Gastroesophageal sphincter (tissue), 4 donors: ENCODE data around the gene TRPC4AP. TPM values are rescaled to one million over a fixed set of nuclear protein-coding genes. Genes with fewer than 3 reads are reported as not detected.
"Not testable (repeated sequence)": the region's sequence is repeated elsewhere in the genome, so short reads cannot be mapped to it uniquely, and the experiment has no call there.

Experiments
- ATAC-seq: fragments of 150-250 bp; one replicate; pipeline ENCODE4 v1.9.1; 2016; ENCODE audit warnings: mild to moderate bottlenecking, moderate library complexity
- H3K27ac ChIP-seq, 4 donors: fragments of 200-600 bp; sonication (generic) in 3 of 4; 1 replicate in 3 of 4; 2 replicates in 1 of 4; pipeline ENCODE4 v1.5.1; 2016 to 2019
- H3K27me3 ChIP-seq: fragments of 200-600 bp; sonication (generic); one replicate; pipeline ENCODE4 v1.5.1; 2019
- H3K36me3 ChIP-seq, 2 donors: fragments of 200-600 bp; sonication (generic); one replicate each; pipeline ENCODE4 v1.5.1; 2019; ENCODE audit warnings: control low read depth in 1 of 2
- H3K4me1 ChIP-seq, 3 donors: fragments of 200-600 bp; sonication (generic); 1 replicate in 2 of 3; 2 replicates in 1 of 3; pipeline ENCODE4 v1.5.1; 2016 to 2019; ENCODE audit warnings: control low read depth in 2 of 3
- H3K4me3 ChIP-seq, 2 donors: fragments of 200-600 bp; sonication (generic); one replicate each; pipeline ENCODE4 v1.5.1; 2019; ENCODE audit warnings: mild to moderate bottlenecking in 1 of 2, moderate library complexity in 1 of 2
- H3K9me3 ChIP-seq, 3 donors: fragments of 200-600 bp; sonication (generic); one replicate each; pipeline ENCODE4 v1.5.1; 2017 to 2019; ENCODE audit warnings: control low read depth in 2 of 3
- EP300 ChIP-seq: sonication (generic); formaldehyde crosslinking; IDR thresholded peaks from one replicate; pipeline ENCODE4 v1.6.1; 2017; ENCODE audit warnings: antibody characterized with exemption, mild to moderate bottlenecking
- POLR2A ChIP-seq, 2 donors: fragments of 450-650 bp; IDR thresholded peaks; one replicate each; pipeline ENCODE4 v1.6.1; 2017; ENCODE audit warnings: antibody characterized with exemption in 2 of 2, mild to moderate bottlenecking in 2 of 2, moderate library complexity in 1 of 2
- POLR2AphosphoS5 ChIP-seq: sonication (generic); formaldehyde crosslinking; IDR thresholded peaks from one replicate; pipeline ENCODE4 v1.6.1; 2017; ENCODE audit warnings: antibody characterized with exemption
- WGBS, 2 donors: methylation state at CpG; one replicate each; pipeline ENCODE4 v1.1.5; 2018; ENCODE audit warnings: low coverage in 1 of 2; 5-methylcytosine and 5-hydroxymethylcytosine counted together
- total RNA-seq, 4 donors: library from RNA; depleted of rRNA; stranded (reverse); fragments of >200 nt; gene quantifications; one replicate each; pipeline ENCODE4 v1.1.0, GENCODE V29; 2016
- TF ChIP-seq, protein P1 (sequence below), 4 experiments: fragments of 200-600 bp in 2 of 4; fragments of 450-650 bp in 2 of 4; sonication (generic) in 1 of 4; IDR thresholded peaks; one replicate each; pipeline ENCODE4 v1.5.1; 2017 to 2019; ENCODE audit warnings: antibody characterized with exemption in 4 of 4, mild to moderate bottlenecking in 2 of 4, moderate library complexity in 2 of 4

The TRPC4AP gene
- total RNA-seq, 4 donors from 2014 or later = 47.5 to 57.1 (median 52.4) TPM

DNA sequence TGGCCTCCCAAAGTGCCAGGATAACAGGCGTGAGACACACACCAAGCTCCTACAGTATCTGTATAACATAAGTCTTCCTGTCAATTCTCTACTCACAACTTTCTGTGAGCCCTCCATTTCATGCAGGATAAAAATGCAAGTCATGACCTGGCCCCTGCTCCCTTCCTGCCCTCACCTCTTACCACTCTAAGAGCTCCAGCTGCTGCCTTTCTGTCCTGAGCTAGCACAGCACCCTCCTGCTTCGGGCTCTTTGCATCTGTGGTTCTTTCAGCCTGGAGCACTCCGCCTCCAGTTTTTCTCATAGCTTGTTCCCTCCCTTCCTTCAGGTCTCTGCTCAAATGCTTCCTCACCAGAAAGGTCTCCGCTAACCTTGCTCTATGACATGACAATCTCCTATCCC is 23.7 kb upstream of the TRPC4AP start:
- H3K36me3 ChIP-seq = peaks cover 0 to 82% of the 10 kb centered on the region in 2 donors
- no peaks in the 10 kb centered on the region for H3K27me3 ChIP-seq
- 73 to 83% methylated on average over 4 of the region's 4 CpGs for WGBS, 2 donors
- ATAC-seq = no peak
- H3K9me3 ChIP-seq = no peaks in the 10 kb centered on the region
- H3K4me3 ChIP-seq = no peak overlapping the region
- TF ChIP-seq, protein P1, sequence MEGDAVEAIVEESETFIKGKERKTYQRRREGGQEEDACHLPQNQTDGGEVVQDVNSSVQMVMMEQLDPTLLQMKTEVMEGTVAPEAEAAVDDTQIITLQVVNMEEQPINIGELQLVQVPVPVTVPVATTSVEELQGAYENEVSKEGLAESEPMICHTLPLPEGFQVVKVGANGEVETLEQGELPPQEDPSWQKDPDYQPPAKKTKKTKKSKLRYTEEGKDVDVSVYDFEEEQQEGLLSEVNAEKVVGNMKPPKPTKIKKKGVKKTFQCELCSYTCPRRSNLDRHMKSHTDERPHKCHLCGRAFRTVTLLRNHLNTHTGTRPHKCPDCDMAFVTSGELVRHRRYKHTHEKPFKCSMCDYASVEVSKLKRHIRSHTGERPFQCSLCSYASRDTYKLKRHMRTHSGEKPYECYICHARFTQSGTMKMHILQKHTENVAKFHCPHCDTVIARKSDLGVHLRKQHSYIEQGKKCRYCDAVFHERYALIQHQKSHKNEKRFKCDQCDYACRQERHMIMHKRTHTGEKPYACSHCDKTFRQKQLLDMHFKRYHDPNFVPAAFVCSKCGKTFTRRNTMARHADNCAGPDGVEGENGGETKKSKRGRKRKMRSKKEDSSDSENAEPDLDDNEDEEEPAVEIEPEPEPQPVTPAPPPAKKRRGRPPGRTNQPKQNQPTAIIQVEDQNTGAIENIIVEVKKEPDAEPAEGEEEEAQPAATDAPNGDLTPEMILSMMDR (IDR thresholded peaks at IDR 0.05) = no peak
- no peak for TF ChIP-seq EP300
- no peak for TF ChIP-seq POLR2A (IDR thresholded peaks at IDR 0.05)
- no peak for TF ChIP-seq POLR2AphosphoS5
- peak overlapping the region in 2 of 4 donors; percentile 16 to 19 for H3K27ac ChIP-seq
- H3K4me1 ChIP-seq = no peaks in the 10 kb centered on the region

DNA sequence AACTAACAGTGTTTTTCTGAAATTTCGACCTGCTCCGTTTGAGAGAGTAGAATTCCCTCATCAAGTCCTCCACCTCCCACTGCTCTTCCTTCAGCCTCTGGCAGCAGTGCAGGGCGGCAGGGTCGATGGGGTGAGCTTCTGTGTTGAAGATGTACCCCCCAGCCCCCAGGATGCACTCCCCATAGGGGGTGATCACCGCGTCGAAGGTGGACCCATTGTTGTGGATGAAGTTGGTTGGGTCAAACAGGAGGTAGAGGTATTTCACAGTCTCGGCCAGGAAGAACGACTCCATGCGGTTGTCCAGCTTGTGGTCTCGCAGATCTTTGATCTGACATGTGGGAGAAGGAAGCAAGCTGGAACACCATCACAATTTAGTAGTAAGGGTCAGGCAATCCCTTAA is 23.0 kb upstream of the TRPC4AP start:
- ATAC-seq = no peak
- no peaks in the 10 kb centered on the region for H3K4me1 ChIP-seq
- H3K27me3 ChIP-seq = no peaks in the 10 kb centered on the region
- WGBS, 2 donors = 73 to 83% methylated on average over 5 to 6 of the region's 11 CpGs
- H3K4me3 ChIP-seq = no peak overlapping the region
- H3K9me3 ChIP-seq = no peaks in the 10 kb centered on the region
- H3K36me3 ChIP-seq = peaks cover 0 to 81% of the 10 kb centered on the region in 2 donors
- TF ChIP-seq POLR2A (IDR thresholded peaks at IDR 0.05) (no peak), POLR2AphosphoS5 (no peak), EP300 (no peak)
- TF ChIP-seq, protein P1 (IDR thresholded peaks at IDR 0.05) = no peak
- peak overlapping the region in 1 of 4 donors; percentile 16 for H3K27ac ChIP-seq

DNA sequence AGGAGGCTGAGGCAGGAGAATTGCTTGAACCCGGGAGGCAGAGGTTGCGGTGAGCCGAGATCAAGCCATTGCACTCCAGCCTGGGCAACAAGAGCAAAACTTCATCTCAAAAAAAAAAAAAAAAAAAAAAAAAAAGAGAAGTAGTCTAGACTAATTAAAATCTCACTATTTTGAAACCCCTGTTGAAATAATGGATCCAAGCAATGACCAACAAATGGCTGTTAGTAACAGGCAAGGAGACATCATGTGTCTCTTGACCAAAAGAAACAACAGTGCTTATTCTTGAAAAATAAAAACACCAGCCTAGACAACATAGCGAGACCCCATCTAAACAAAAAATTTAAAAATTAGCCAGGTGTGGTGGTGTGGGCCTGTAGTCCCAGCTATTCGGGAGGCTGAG is 19.7 kb upstream of the TRPC4AP start:
- H3K4me1 ChIP-seq, H3K9me3 ChIP-seq, H3K4me3 ChIP-seq, ATAC-seq, H3K27me3 ChIP-seq, H3K27ac ChIP-seq: not testable (repeated sequence)
- 60 to 71% methylated on average over 1 to 2 of the region's 5 CpGs for WGBS, 2 donors
- H3K36me3 ChIP-seq = peaks cover 0 to 66% of the 10 kb centered on the region in 2 donors

DNA sequence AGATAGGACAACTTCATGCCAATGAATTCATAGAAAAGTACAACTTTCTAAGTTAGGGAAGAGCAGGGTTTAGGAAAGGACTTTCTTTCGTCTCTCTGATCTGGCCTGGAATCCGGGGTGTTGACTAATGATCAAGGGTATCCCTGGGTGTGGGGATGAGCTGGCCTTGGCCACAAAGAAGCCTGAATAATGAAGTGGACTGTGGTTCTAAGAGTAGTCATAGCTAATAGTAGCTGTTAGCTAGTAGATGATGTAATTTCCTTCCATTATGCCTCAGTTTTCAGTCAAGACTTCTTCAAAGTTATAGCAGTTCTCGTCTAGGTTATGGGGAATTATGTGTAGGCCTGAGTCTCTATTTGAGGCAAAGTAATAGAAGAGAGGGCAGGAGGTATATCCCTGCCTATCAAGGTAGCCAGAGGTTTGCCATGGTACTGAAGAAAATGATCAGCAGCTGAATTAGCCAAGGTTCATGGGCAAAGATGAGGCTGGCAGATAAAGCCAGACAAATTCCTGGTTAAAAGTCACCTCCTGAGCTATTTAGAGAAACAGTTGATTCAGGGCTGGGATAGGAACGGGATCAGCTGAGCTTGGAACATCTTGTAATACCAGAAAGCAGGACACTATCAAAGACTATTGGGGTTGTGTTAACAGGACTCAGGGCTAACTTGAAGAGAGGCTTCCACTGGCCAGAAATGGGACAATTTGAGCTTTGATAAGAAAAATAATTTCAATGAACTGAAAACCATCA is 18.7 kb upstream of the TRPC4AP start:
- H3K4me1 ChIP-seq = no peaks in the 10 kb centered on the region
- H3K4me3 ChIP-seq = no peak overlapping the region
- TF ChIP-seq, protein P1 (IDR thresholded peaks at IDR 0.05) = no peak
- no peak for TF ChIP-seq EP300
- TF ChIP-seq POLR2AphosphoS5 = no peak
- TF ChIP-seq POLR2A (IDR thresholded peaks at IDR 0.05) = no peak
- peaks cover 0 to 59% of the 10 kb centered on the region in 2 donors for H3K36me3 ChIP-seq
- no peaks in the 10 kb centered on the region for H3K27me3 ChIP-seq
- WGBS, 2 donors = 57 to 69% methylated on average over 4 of the region's 4 CpGs
- no peak overlapping the region for H3K27ac ChIP-seq
- peak; percentile 81 for ATAC-seq
- no peaks in the 10 kb centered on the region for H3K9me3 ChIP-seq

DNA sequence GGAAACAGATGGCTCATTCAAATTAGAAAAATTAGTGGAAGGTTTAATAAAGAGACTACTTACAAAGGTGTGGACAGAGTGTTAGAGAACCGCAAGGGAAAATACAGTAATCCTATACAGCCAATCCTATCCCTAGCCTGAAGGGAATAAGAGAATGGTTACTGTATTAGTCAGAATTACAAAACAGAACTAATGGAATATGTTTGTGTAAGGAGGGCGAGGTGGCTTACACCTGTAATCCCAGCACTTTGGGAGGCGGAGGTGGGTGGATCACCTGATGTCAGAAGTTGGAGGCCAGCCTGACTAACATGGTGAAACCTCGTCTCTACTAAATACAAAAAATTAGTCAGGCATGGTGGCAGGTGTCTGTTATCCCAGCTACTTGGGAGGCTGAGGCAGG is 16.3 kb upstream of the TRPC4AP start:
- H3K36me3 ChIP-seq = peaks cover 0 to 35% of the 10 kb centered on the region in 2 donors
- H3K9me3 ChIP-seq = no peaks in the 10 kb centered on the region
- no peak for ATAC-seq
- H3K27ac ChIP-seq = no peak overlapping the region
- TF ChIP-seq POLR2A (IDR thresholded peaks at IDR 0.05) (no peak), POLR2AphosphoS5 (no peak), EP300 (no peak)
- TF ChIP-seq, protein P1 (IDR thresholded peaks at IDR 0.05) = no peak
- 91 to 93% methylated on average over 3 to 4 of the region's 4 CpGs for WGBS, 2 donors
- no peak overlapping the region for H3K4me3 ChIP-seq
- no peaks in the 10 kb centered on the region for H3K4me1 ChIP-seq
- H3K27me3 ChIP-seq = no peaks in the 10 kb centered on the region
